H1 (cell line): ENCODE data around the gene TOMM34. TPM values are rescaled to one million over a fixed set of nuclear protein-coding genes. Genes with fewer than 3 reads are reported as not detected.

Experiments
- CTCF ChIA-PET: fragments of 300-600 bp; sonication (Branson Sonifier 250); formaldehyde crosslinking; loops from one replicate; lab custom pipeline; 2021; ENCODE audit not compliant: partially characterized antibody; lab: Charles Lee
- POLR2A ChIA-PET: fragments of 300-600 bp; sonication (Branson Sonifier 250); formaldehyde crosslinking; loops from one replicate; lab custom pipeline; 2021; ENCODE audit warnings: inconsistent platforms; ENCODE audit not compliant: partially characterized antibody; lab: Charles Lee
- DNase-seq, 2 experiments: peaks; one replicate each; pipeline versions ENCODE4 v3.0.0 to v3.0.0-alpha.2; 2010 to 2022; ENCODE audit warnings: low spot score in 2 of 2, low read depth in 1 of 2, mixed read lengths in 1 of 2
- FAIRE-seq: peaks from 2 replicates; lab custom pipeline; 2011; peaks lifted over from hg19 to GRCh38; lab: Jason Lieb, UNC
- H2AFZ ChIP-seq: 2 replicates; pipeline ENCODE4 v1.8.1; 2012; ENCODE audit warnings: low read length, inconsistent platforms
- H2AK5ac ChIP-seq: 2 replicates; pipeline ENCODE4 v1.6.1; 2013; ENCODE audit warnings: low read depth, low read length
- H2BK120ac ChIP-seq: replicated peaks from 2 replicates; pipeline ENCODE3; 2013; ENCODE audit warnings: low read depth, low read length, inconsistent platforms
- H2BK12ac ChIP-seq: 2 replicates; pipeline ENCODE4 v1.6.1; 2013; ENCODE audit warnings: low read depth, low read length
- H2BK15ac ChIP-seq: 2 replicates; pipeline ENCODE4 v1.6.1; 2013; ENCODE audit warnings: low read length
- H2BK20ac ChIP-seq: 2 replicates; pipeline ENCODE4 v1.6.1; 2013; ENCODE audit warnings: low read length
- H2BK5ac ChIP-seq: 2 replicates; pipeline ENCODE4 v1.6.1; 2013; ENCODE audit warnings: low read depth, low read length
- H3K14ac ChIP-seq: 2 replicates; pipeline ENCODE4 v1.6.1; 2013; ENCODE audit warnings: inconsistent platforms; ENCODE audit not compliant: insufficient read length
- H3K18ac ChIP-seq: 2 replicates; pipeline ENCODE4 v1.6.1; 2013; ENCODE audit warnings: low read length; ENCODE audit errors: extremely low read depth
- H3K23ac ChIP-seq: 2 replicates; pipeline ENCODE4 v1.6.1; 2013; ENCODE audit warnings: inconsistent platforms; ENCODE audit not compliant: insufficient read length
- H3K23me2 ChIP-seq: 2 replicates; pipeline ENCODE4 v1.6.1; 2013; ENCODE audit warnings: low read depth, low read length
- H3K27ac ChIP-seq: 2 replicates; pipeline ENCODE4 v1.6.1; 2011; ENCODE audit warnings: low read depth, low read length, inconsistent platforms
- H3K27me3 ChIP-seq, 4 experiments: replicated peaks in 1 of 4; 1 replicate in 1 of 4; 2 replicates in 3 of 4; pipeline versions ENCODE4 v1.6.1 to v1.8.1; 2011 to 2013; ENCODE audit warnings: low read length in 3 of 4, mild to moderate bottlenecking in 3 of 4, inconsistent platforms in 2 of 4, mixed read lengths in 2 of 4, moderate library complexity in 1 of 4; ENCODE audit not compliant: control insufficient read depth in 3 of 4, insufficient read depth in 3 of 4; ENCODE audit errors: extremely low read depth in 1 of 4
- H3K36me3 ChIP-seq, 4 experiments: 2 replicates each; pipeline versions ENCODE4 v1.6.1 to v1.8.1; 2011 to 2013; ENCODE audit warnings: mild to moderate bottlenecking in 4 of 4, low read length in 3 of 4, moderate library complexity in 2 of 4, control low read depth in 1 of 4, inconsistent platforms in 1 of 4; ENCODE audit not compliant: insufficient read depth in 4 of 4, control insufficient read depth in 2 of 4
- H3K4ac ChIP-seq: replicated peaks from 2 replicates; pipeline ENCODE3; 2013; ENCODE audit warnings: low read length, low read depth, mixed read lengths, inconsistent platforms; ENCODE audit not compliant: insufficient read length
- H3K4me1 ChIP-seq, 4 experiments: replicated peaks in 1 of 4; 1 replicate in 1 of 4; 2 replicates in 3 of 4; pipeline versions ENCODE4 v1.6.1 to v1.8.1; 2011 to 2013; ENCODE audit warnings: low read length in 3 of 4, inconsistent platforms in 2 of 4, mixed read lengths in 1 of 4; ENCODE audit not compliant: insufficient read depth in 4 of 4, control insufficient read depth in 3 of 4
- H3K4me2 ChIP-seq, 2 experiments: 2 replicates each; pipeline versions ENCODE4 v1.6.1 to v1.8.1; 2011 to 2013; ENCODE audit warnings: low read depth in 2 of 2, low read length in 2 of 2, control low read depth in 1 of 2, inconsistent platforms in 1 of 2, mild to moderate bottlenecking in 1 of 2; ENCODE audit not compliant: insufficient read depth in 1 of 2
- H3K4me3 ChIP-seq, 4 experiments: fragments of 200-600, 300-600 bp in 1 of 4; sonication (generic), shearing (Covaris generic), sonication (Bioruptor Twin) in 1 of 4; 2 replicates each; pipeline versions ENCODE4 v1.5.1 to v1.8.1; 2011 to 2016; ENCODE audit warnings: low read length in 4 of 4, low read depth in 3 of 4, control low read depth in 2 of 4, inconsistent platforms in 2 of 4, mild to moderate bottlenecking in 2 of 4, mixed read lengths in 1 of 4, moderate library complexity in 1 of 4; ENCODE audit not compliant: insufficient read depth in 2 of 4; ENCODE audit errors: extremely low read depth in 1 of 4
- H3K56ac ChIP-seq: replicated peaks from 2 replicates; pipeline ENCODE3; 2013; ENCODE audit warnings: low read depth, mild to moderate bottlenecking, mixed read lengths, low read length, inconsistent platforms; ENCODE audit not compliant: insufficient read length
- H3K79me1 ChIP-seq: 2 replicates; pipeline ENCODE4 v1.6.1; 2013; ENCODE audit warnings: low read depth, low read length, control low read depth
- H3K79me2 ChIP-seq, 2 experiments: 2 replicates each; pipeline versions ENCODE4 v1.6.1 to v1.8.1; 2012 to 2013; ENCODE audit warnings: low read length in 2 of 2, mild to moderate bottlenecking in 2 of 2, inconsistent platforms in 1 of 2; ENCODE audit not compliant: insufficient read depth in 2 of 2, control insufficient read depth in 1 of 2
- H3K9ac ChIP-seq, 4 experiments: replicated peaks in 1 of 4; 1 replicate in 1 of 4; 2 replicates in 3 of 4; pipeline versions ENCODE4 v1.6.1 to v1.8.1; 2011 to 2013; ENCODE audit warnings: low read depth in 3 of 4, low read length in 3 of 4, control low read depth in 2 of 4, mild to moderate bottlenecking in 2 of 4, moderate library complexity in 2 of 4, inconsistent platforms in 1 of 4; ENCODE audit errors: extremely low read depth in 1 of 4
- H3K9me3 ChIP-seq, 2 experiments: 2 replicates each; pipeline versions ENCODE4 v1.6.1 to v1.8.1; 2012 to 2013; ENCODE audit warnings: mild to moderate bottlenecking in 2 of 2, moderate library complexity in 2 of 2, control low read depth in 1 of 2, inconsistent platforms in 1 of 2, low read depth in 1 of 2, low read length in 1 of 2, mixed read lengths in 1 of 2; ENCODE audit not compliant: insufficient read depth in 2 of 2
- H4K20me1 ChIP-seq, 2 experiments: replicated peaks in 1 of 2; 2 replicates each; pipeline versions ENCODE3 to v1.8.1; 2011 to 2013; ENCODE audit warnings: inconsistent platforms in 2 of 2, low read length in 2 of 2, mild to moderate bottlenecking in 1 of 2; ENCODE audit not compliant: insufficient read depth in 2 of 2, control insufficient read depth in 1 of 2
- H4K5ac ChIP-seq: 2 replicates; pipeline ENCODE4 v1.6.1; 2013; ENCODE audit warnings: low read length, low read depth, mixed read lengths, inconsistent platforms; ENCODE audit not compliant: insufficient read length
- H4K8ac ChIP-seq: 2 replicates; pipeline ENCODE4 v1.8.0; 2013; ENCODE audit warnings: mild to moderate bottlenecking, moderate library complexity, low read length, inconsistent platforms; ENCODE audit not compliant: insufficient read depth; ENCODE audit errors: extremely low read depth
- H4K91ac ChIP-seq: replicated peaks from 2 replicates; pipeline ENCODE3; 2013; ENCODE audit warnings: low read length, mixed read lengths, inconsistent platforms; ENCODE audit not compliant: insufficient read length
- CBX5 ChIP-seq: fragments of 300-800, 300-1000 bp; sonication (generic); IDR thresholded peaks from 2 replicates; pipeline ENCODE4 v1.7.1; 2016; ENCODE audit warnings: antibody characterized with exemption, low read length, low read depth
- CHD1 ChIP-seq: IDR thresholded peaks from 2 replicates; pipeline ENCODE4 v1.6.1; 2012; ENCODE audit warnings: low read depth, low read length, improper control_type of control experiment
- EGR1 ChIP-seq: IDR thresholded peaks from 2 replicates; pipeline ENCODE4 v1.6.1; 2011; ENCODE audit warnings: low read depth, low read length, borderline replicate concordance
- EP300 ChIP-seq, 2 experiments: IDR thresholded peaks; 1 replicate in 1 of 2; 2 replicates in 1 of 2; pipeline ENCODE4 v1.6.1; 2011 to 2012; ENCODE audit warnings: low read depth in 2 of 2, low read length in 2 of 2, mild to moderate bottlenecking in 2 of 2, borderline replicate concordance in 1 of 2, inconsistent platforms in 1 of 2, moderate library complexity in 1 of 2
- HDAC6 ChIP-seq: IDR thresholded peaks from one replicate; pipeline ENCODE4 v1.7.1; 2012; ENCODE audit warnings: low read depth, mild to moderate bottlenecking, inconsistent platforms, low read length, moderate library complexity
- KDM4A ChIP-seq: IDR thresholded peaks from one replicate; pipeline ENCODE4 v1.7.1; 2012; ENCODE audit warnings: low read depth, mild to moderate bottlenecking, moderate library complexity, low read length, inconsistent platforms; ENCODE audit not compliant: severe bottlenecking
- KDM5A ChIP-seq: fragments of 200-600 bp; IDR thresholded peaks from 2 replicates; pipeline ENCODE4 v1.7.1; 2012; ENCODE audit warnings: mild to moderate bottlenecking, low read length, inconsistent platforms, mixed read lengths
- MAX ChIP-seq: IDR thresholded peaks from 2 replicates; pipeline ENCODE4 v1.6.1; 2012; ENCODE audit warnings: inconsistent platforms
- POU5F1 ChIP-seq: IDR thresholded peaks from 2 replicates; pipeline ENCODE4 v1.6.1; 2011; ENCODE audit warnings: low read depth, mild to moderate bottlenecking, low read length, moderate library complexity
- SIRT6 ChIP-seq: IDR thresholded peaks from one replicate; pipeline ENCODE4 v1.7.1; 2012; ENCODE audit warnings: low read length, inconsistent platforms
- SIX5 ChIP-seq: IDR thresholded peaks from 2 replicates; pipeline ENCODE4 v1.6.1; 2011; ENCODE audit warnings: mild to moderate bottlenecking, low read depth, low read length
- SUZ12 ChIP-seq: fragments of 200-600 bp; sonication (generic); IDR thresholded peaks from 2 replicates; pipeline ENCODE4 v1.6.1; 2012; ENCODE audit warnings: mild to moderate bottlenecking, inconsistent platforms, low read length, moderate library complexity, mixed read lengths
- USF2 ChIP-seq: IDR thresholded peaks from 2 replicates; pipeline ENCODE4 v1.6.1; 2011; ENCODE audit warnings: low read length, improper control_type of control experiment
- WGBS, 2 experiments: shearing (Covaris generic) in 1 of 2; methylation state at CpG; one replicate each; pipeline versions ENCODE4 v1.1.6 to v1.1.7; 2013 to 2015; ENCODE audit warnings: low lambda C conversion rate in 2 of 2, mixed read lengths in 2 of 2, inconsistent platforms in 1 of 2, low coverage in 1 of 2, missing lambda C conversion rate in 1 of 2; ENCODE audit not compliant: insufficient replicate concordance in 2 of 2, insufficient coverage in 1 of 2, insufficient read length in 1 of 2; ENCODE audit errors: extremely low coverage in 1 of 2, missing lambda C conversion rate in 1 of 2; 5-methylcytosine and 5-hydroxymethylcytosine counted together
- polyA plus RNA-seq, 7 experiments: library from polyadenylated mRNA; depleted of rRNA in 3 of 7; stranded (reverse) in 5 of 7; unstranded in 2 of 7; fragments of >200 nt in 5 of 7; fragments of 200-250 nt in 2 of 7; gene quantifications; 1 replicate in 5 of 7; 2 replicates in 1 of 7; 4 replicates in 1 of 7; pipeline versions ENCODE4 v1.2.1 to v1.2.3, GENCODE V29; 2011 to 2013; ENCODE audit warnings: missing spikeins in 2 of 7, mixed read lengths in 2 of 7
- total RNA-seq: library from RNA; stranded (reverse); fragmentation: NEBNext Ultra II Directional; extraction: Animal tissue kit (Norgen Biotek cat#: 25700); gene quantifications from 2 replicates; pipeline ENCODE4 v1.2.1, GENCODE V29; 2021

Gene TOMM34
- total and polyA plus RNA-seq, 2 of the 8 experiments (the other 6 are each of a cell fraction or from before 2014, with no cell fraction given): 32.1 to 35.1 TPM

GRCh38 chr20:44928595-44928994 lies 31.6 kb downstream of the TOMM34 start:
- H2BK15ac ChIP-seq: no peak overlapping the region
- 62% methylated on average over 3 of the region's 3 CpGs; no CpG with 5 or more reads in 1 of the 2 experiments for WGBS, 2 experiments
- no peak overlapping the region for H3K18ac ChIP-seq
- no peak overlapping the region for H2BK5ac ChIP-seq
- H3K23ac ChIP-seq: no peak overlapping the region
- no peak overlapping the region for H3K14ac ChIP-seq
- no peak overlapping the region for H3K4ac ChIP-seq
- no peaks in the 10 kb centered on the region for H3K9me3 ChIP-seq
- H3K9ac ChIP-seq: no peak overlapping the region
- CTCF ChIA-PET: interaction anchor here (0.6 to 0.9 kb wide), 2 partner anchors 41 to 243 kb away, joined by 3 read pairs; no protein-coding TSS in a partner anchor
- POLR2A ChIA-PET: interaction anchor here (4.9 kb wide), 1 partner anchor 13 kb away, joined by 27 read pairs; no protein-coding TSS in a partner anchor
- H3K23me2 ChIP-seq: no peaks in the 10 kb centered on the region
- no peak overlapping the region for H4K91ac ChIP-seq
- H4K8ac ChIP-seq: no peak overlapping the region
- H3K4me3 ChIP-seq: no peak overlapping the region
- H2AK5ac ChIP-seq: no peak overlapping the region
- no peak overlapping the region for H2BK20ac ChIP-seq
- no peak overlapping the region for H3K4me2 ChIP-seq
- no peak overlapping the region for H3K56ac ChIP-seq
- H3K27me3 ChIP-seq: no peaks in the 10 kb centered on the region
- H3K27ac ChIP-seq: no peak overlapping the region
- FAIRE-seq (no peak), DNase-seq (no peak)
- no peak overlapping the region for H2BK12ac ChIP-seq
- H4K5ac ChIP-seq: no peak overlapping the region
- no peaks in the 10 kb centered on the region for H3K4me1 ChIP-seq
- no peaks in the 10 kb centered on the region; the same call in 1 of the 2 replicates for H3K79me1 ChIP-seq
- no peaks in the 10 kb centered on the region for H3K79me2 ChIP-seq
- H3K36me3 ChIP-seq: peaks cover 11 to 51% (median 34%) of the 10 kb centered on the region in 4 experiments
- no peak overlapping the region for H2AFZ ChIP-seq
- H4K20me1 ChIP-seq: peaks cover 0 to 6% of the 10 kb centered on the region in 2 experiments
- no peak overlapping the region for H2BK120ac ChIP-seq
- TF ChIP-seq EP300 (IDR thresholded peaks at IDR 0.05; ENCODE audit: borderline replicate concordance in 1 of 2, low read depth in 2 of 2, low read length in 2 of 2) (no peak), SUZ12 (no peak), CHD1 (no peak), KDM5A (no peak), USF2 (no peak), MAX (no peak), POU5F1 (no peak), SIX5 (no peak), HDAC6 (no peak), KDM4A (no peak), EGR1 (no peak), SIRT6 (no peak), CBX5 (no peak)
